K562 (cell line): ENCODE measurements around the gene LGI4. TPM values are rescaled to one million over a fixed set of nuclear protein-coding genes. Genes with fewer than 3 reads are reported as not detected.
A peak's percentile ranks its signal among the peaks of the same experiment; 100 is the strongest.

Source experiments
- DPF2 ChIP-seq: fragments of 450-650 bp; IDR thresholded peaks from 2 replicates; pipeline ENCODE4 v1.6.1; 2016
- FOXO4 ChIP-seq: fragments of 450-650 bp; formaldehyde crosslinking; IDR thresholded peaks from 2 replicates; pipeline ENCODE4 v1.4.0; 2020; ENCODE audit warnings: mild to moderate bottlenecking, moderate library complexity
- GATA2 ChIP-seq: sonication (generic); formaldehyde crosslinking; IDR thresholded peaks from 2 replicates; pipeline ENCODE4 v1.4.0; 2020; ENCODE audit warnings: mild to moderate bottlenecking, missing genetic modification reagents
- JUN ChIP-seq, 2 experiments: sonication (generic) in 1 of 2; formaldehyde crosslinking in 1 of 2; IDR thresholded peaks; 2 replicates each; pipeline versions ENCODE4 v1.6.1 to v1.8.0; 2012 to 2022; ENCODE audit warnings: borderline replicate concordance in 2 of 2, mild to moderate bottlenecking in 2 of 2, improper control_type of control experiment in 1 of 2, low read depth in 1 of 2, low read length in 1 of 2, missing genetic modification reagents in 1 of 2
- KDM4B ChIP-seq, 2 experiments: fragments of 450-650 bp in 1 of 2; sonication (generic) in 1 of 2; IDR thresholded peaks; 2 replicates each; pipeline ENCODE4 v1.6.1; 2016 to 2017; ENCODE audit warnings: borderline replicate concordance in 2 of 2, antibody characterized with exemption in 1 of 2, low read depth in 1 of 2, mild to moderate bottlenecking in 1 of 2
- MIER1 ChIP-seq: fragments of 450-650 bp; IDR thresholded peaks from 2 replicates; pipeline ENCODE4 v1.6.1; 2016; ENCODE audit warnings: antibody characterized with exemption, mild to moderate bottlenecking, low read depth
- NCOA2 ChIP-seq, 2 experiments: fragments of 450-650 bp; IDR thresholded peaks; 2 replicates each; pipeline ENCODE4 v1.6.1; 2018; ENCODE audit warnings: mild to moderate bottlenecking in 2 of 2, moderate library complexity in 1 of 2; ENCODE audit not compliant: partially characterized antibody in 2 of 2
- NFIX ChIP-seq: fragments of 250-450 bp; sonication (Bioruptor Pico); IDR thresholded peaks from 2 replicates; pipeline ENCODE4 v1.4.0; 2020; ENCODE audit warnings: low read depth, mild to moderate bottlenecking, moderate library complexity
- PRDM10 ChIP-seq: fragments of 450-650 bp; IDR thresholded peaks from 2 replicates; pipeline ENCODE4 v1.6.1; 2018; ENCODE audit not compliant: partially characterized antibody
- RBM25 ChIP-seq: fragments of 200-400 bp; formaldehyde crosslinking; IDR thresholded peaks from 2 replicates; pipeline ENCODE4 v1.6.1; 2018; ENCODE audit warnings: low read length, low read depth, moderate library complexity; ENCODE audit not compliant: severe bottlenecking
- RNF2 ChIP-seq: sonication (generic); IDR thresholded peaks from 2 replicates; pipeline ENCODE4 v1.6.1; 2016
- SMAD4 ChIP-seq: fragments of 250-450 bp; sonication (Bioruptor Pico); conservative IDR thresholded peaks from 2 replicates; pipeline ENCODE4 v1.8.0; 2021; ENCODE audit warnings: inconsistent platforms, mild to moderate bottlenecking, moderate library complexity
- ZC3H11A ChIP-seq: IDR thresholded peaks from 2 replicates; pipeline ENCODE4 v1.6.1; 2012; ENCODE audit warnings: low read depth, low read length, improper control_type of control experiment
- ZNF232 ChIP-seq: sonication (generic); formaldehyde crosslinking; IDR thresholded peaks from 2 replicates; pipeline ENCODE4 v1.8.0; 2022; ENCODE audit warnings: mild to moderate bottlenecking, missing genetic modification reagents
- ZNF449 ChIP-seq: fragments of 250-450 bp; sonication (Bioruptor Pico); IDR thresholded peaks from 2 replicates; pipeline ENCODE4 v1.8.0; 2022; ENCODE audit warnings: moderate library complexity, mild to moderate bottlenecking, inconsistent platforms
- ZNF551 ChIP-seq: fragments of 250-450 bp; sonication (Bioruptor Pico); IDR thresholded peaks from 2 replicates; pipeline ENCODE4 v1.5.0; 2021; ENCODE audit warnings: mild to moderate bottlenecking, moderate library complexity
- ZNF740 ChIP-seq, 3 experiments: fragments of 200-800 bp in 1 of 3; sonication (Bioruptor generic) in 1 of 3; sonication (generic) in 1 of 3; formaldehyde crosslinking in 1 of 3; IDR thresholded peaks; 2 replicates each; pipeline versions ENCODE4 v1.6.1 to v1.8.0; 2016 to 2022; ENCODE audit warnings: mild to moderate bottlenecking in 2 of 3, missing compliant biosample characterization in 2 of 3, missing genetic modification characterization in 2 of 3, missing genetic modification reagents in 1 of 3
- ZNF75A ChIP-seq: fragments of 450-650 bp; formaldehyde crosslinking; IDR thresholded peaks from 2 replicates; pipeline ENCODE4 v1.4.0; 2020; ENCODE audit warnings: mild to moderate bottlenecking
- ZSCAN29 ChIP-seq: fragments of 450-650 bp; IDR thresholded peaks from 2 replicates; pipeline ENCODE4 v1.6.1; 2017
- polyA plus RNA-seq, 8 experiments: library from polyadenylated mRNA; depleted of rRNA in 4 of 8; stranded (reverse) in 5 of 8; unstranded in 3 of 8; fragments of >200 nt; fragmentation: Nextera tagmentation in 2 of 8; fragmentation: Illumina TruSeq in 1 of 8; extraction: Ambion mirVana in 2 of 8; extraction: Trizol in 1 of 8; gene quantifications; 2 replicates each; pipeline versions ENCODE4 v1.2.1 to v1.2.3, GENCODE V29; 2011 to 2014; ENCODE audit warnings: inconsistent platforms in 1 of 8, missing spikeins in 1 of 8
- total RNA-seq, 7 experiments: library from RNA; depleted of rRNA in 6 of 7; stranded (reverse); fragments of >200 nt in 6 of 7; fragmentation: Illumina TruSeq in 2 of 7; extraction: Trizol in 2 of 7; gene quantifications; 2 replicates each; pipeline versions ENCODE4 v1.2.1 to v1.2.3, GENCODE V29; 2011 to 2021; ENCODE audit warnings: low replicate concordance in 1 of 7

LGI4 gene
- total and polyA plus RNA-seq, 9 of the 15 experiments (the other 6 are each of a cell fraction or from before 2014, with no cell fraction given), result 0.14 to 0.30 (median 0.24) TPM; not detected in 4

GRCh38 chr19:35166100-35167063 lies 31.5 kb upstream of the LGI4 start (continued):
- 0 out of 2 replicates have a peak, but pooled peaks have one; percentile 42 for TF ChIP-seq SMAD4 (CRISPR knock-in tag)
- no peak for TF ChIP-seq ZNF740 (CRISPR knock-in tag; IDR thresholded peaks at IDR 0.05)
- no peak for TF ChIP-seq ZNF740 (tag; IDR thresholded peaks at IDR 0.05)
- peak; percentile 54; the same call in 1 of the 2 replicates for TF ChIP-seq RNF2
- TF ChIP-seq ZNF449, result no peak
- TF ChIP-seq ZNF232 (CRISPR knock-in tag), result no peak
- no peak for TF ChIP-seq JUN (IDR thresholded peaks at IDR 0.05; ENCODE audit: borderline replicate concordance, low read depth, low read length)
- TF ChIP-seq JUN (CRISPR knock-in tag; IDR thresholded peaks at IDR 0.05; ENCODE audit: borderline replicate concordance), result no peak
- TF ChIP-seq PRDM10, result no peak
- no peak for TF ChIP-seq KDM4B (IDR thresholded peaks at IDR 0.05; ENCODE audit: borderline replicate concordance in 2 of 2, low read depth in 1 of 2)
- no peak for TF ChIP-seq ZNF75A (CRISPR knock-in tag)
- TF ChIP-seq DPF2, result peak; percentile 86
- no peak for TF ChIP-seq MIER1
- TF ChIP-seq GATA2 (CRISPR knock-in tag), result peak; percentile 98
- TF ChIP-seq FOXO4 (CRISPR knock-in tag), result no peak
- TF ChIP-seq ZC3H11A, result no peak
- TF ChIP-seq RBM25, result peak; percentile 20
- TF ChIP-seq ZNF551, result no peak
- no peak for TF ChIP-seq NFIX (CRISPR knock-in tag)
- no peak for TF ChIP-seq ZSCAN29
- no peak for TF ChIP-seq NCOA2 (IDR thresholded peaks at IDR 0.05; ENCODE audit: partially characterized antibody in 2 of 2)
